Measurements from ENCODE around the gene HMGCL.

GRCh38 chr1:23814016-23814415 is 11.2 kb downstream of the HMGCL start:
- TF ChIP-seq CTCF (IDR thresholded peaks at IDR 0.05) (no peak), POLR2A (IDR thresholded peaks at IDR 0.05) (no peak)

Measured in thyroid gland (tissue), 4 donors.